Stimulated activated naive CD8-positive, alpha-beta T cell treated with anti-CD3 and anti-CD28 coated beads, Interleukin-15, Interleukin-2, amounts not matched to agents 100 U/mL and 50 U/mL, for 24 hours (primary cell): Measurements from ENCODE around the gene SLC22A12.
"Not testable (repeated sequence)": the region's sequence is repeated elsewhere in the genome, so short reads cannot be mapped to it uniquely, and the experiment has no call there.

ENCODE experiments used
- ATAC-seq: fragments of 150-1000 bp; cut with Tn5 transposase; one replicate; pipeline ENCODE4 v1.10.0; 2021
- DNase-seq: peaks from one replicate; pipeline ENCODE4 v3.0.0; 2021

Gene SLC22A12

GRCh38 chr11:64588701-64589100 is 2.3 kb upstream of the SLC22A12 start:
- no peak for DNase-seq
- no peak for ATAC-seq

DNA sequence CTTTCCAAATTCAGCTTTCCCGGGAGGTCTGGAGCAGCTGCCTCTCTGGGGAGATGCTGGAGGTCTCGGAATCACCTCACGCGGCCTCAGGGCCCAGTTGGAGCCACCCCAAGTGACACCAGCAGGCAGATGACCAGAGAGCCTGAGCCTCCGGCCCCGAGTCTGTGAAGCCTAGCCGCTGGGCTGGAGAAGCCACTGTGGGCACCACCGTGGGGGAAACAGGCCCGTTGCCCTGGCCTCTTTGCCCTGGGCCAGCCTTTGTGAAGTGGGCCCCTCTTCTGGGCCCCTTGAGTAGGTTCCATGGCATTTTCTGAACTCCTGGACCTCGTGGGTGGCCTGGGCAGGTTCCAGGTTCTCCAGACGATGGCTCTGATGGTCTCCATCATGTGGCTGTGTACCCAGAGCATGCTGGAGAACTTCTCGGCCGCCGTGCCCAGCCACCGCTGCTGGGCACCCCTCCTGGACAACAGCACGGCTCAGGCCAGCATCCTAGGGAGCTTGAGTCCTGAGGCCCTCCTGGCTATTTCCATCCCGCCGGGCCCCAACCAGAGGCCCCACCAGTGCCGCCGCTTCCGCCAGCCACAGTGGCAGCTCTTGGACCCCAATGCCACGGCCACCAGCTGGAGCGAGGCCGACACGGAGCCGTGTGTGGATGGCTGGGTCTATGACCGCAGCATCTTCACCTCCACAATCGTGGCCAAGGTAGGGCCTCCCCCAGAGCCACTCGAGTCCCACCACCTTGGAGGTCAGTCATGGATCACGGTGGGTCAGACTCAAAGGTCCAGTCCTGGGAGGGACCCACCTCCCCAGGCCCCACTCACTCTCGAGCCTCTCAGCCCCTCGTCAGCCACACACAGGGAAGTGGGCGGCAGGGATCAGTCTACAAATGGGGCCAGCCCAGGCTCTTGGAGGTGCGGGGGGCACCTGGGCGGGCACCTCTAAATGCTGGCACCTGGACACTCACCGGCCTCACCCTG is 525 bp downstream of the SLC22A12 start:
- DNase-seq: no peak
- ATAC-seq: no peak

DNA sequence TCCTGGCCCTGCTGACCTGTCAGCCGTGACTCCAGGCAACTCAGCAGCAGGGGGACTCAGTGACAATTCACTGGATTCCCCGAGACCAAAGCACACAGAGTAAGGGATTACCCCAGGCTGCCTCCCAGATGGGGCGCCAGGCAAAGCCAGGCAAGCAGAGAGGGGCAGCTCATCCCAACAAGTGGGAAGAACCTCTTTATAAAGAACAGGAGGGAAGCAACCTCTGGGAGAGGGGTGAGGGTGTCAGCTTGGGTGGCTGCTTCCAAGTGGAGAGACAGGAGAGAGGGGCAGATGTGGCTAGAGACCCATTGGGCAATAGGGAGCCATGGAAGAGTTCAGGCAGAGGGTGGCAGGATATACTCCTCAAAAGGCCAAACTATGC is 1.2 kb downstream of the SLC22A12 start:
- ATAC-seq: no peak
- no peak for DNase-seq

GRCh38 chr11:64592656-64593055 is 1.6 kb downstream of the SLC22A12 start:
- DNase-seq (no peak), ATAC-seq (no peak)

DNA sequence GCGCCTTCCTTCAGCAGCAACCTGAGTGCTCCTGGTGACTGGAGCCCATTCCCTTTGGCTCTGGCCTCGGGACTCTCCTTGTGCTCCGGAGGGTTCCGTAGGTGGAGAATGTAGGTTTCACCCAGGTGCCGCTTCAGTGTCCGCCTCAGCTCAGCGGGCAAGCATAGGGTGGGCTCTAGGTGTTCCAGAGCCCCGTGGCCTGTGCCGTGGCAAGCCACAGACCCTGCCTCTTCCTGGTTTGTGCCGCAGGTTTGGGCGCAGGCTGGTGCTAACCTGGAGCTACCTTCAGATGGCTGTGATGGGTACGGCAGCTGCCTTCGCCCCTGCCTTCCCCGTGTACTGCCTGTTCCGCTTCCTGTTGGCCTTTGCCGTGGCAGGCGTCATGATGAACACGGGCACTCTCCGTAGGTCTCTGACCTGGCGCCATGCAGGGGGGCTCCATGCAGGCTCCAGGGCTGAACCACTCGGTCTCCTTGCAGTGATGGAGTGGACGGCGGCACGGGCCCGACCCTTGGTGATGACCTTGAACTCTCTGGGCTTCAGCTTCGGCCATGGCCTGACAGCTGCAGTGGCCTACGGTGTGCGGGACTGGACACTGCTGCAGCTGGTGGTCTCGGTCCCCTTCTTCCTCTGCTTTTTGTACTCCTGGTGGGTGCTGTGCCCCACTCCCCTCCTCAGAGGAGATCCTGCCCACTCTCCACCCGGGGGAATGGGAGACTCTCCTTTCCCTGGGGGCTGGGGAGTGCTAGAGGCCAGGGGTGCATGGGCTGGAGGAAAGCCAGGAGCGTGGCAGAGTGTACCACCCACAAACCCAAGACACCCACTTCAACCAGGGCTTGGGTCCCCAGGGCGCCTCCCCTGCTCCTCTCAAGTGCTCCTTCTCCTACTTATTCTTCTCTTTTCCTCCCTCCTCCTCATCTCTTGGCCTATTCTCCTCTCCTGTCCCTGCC is 2.4 kb downstream of the SLC22A12 start:
- DNase-seq: no peak
- ATAC-seq: no peak

DNA sequence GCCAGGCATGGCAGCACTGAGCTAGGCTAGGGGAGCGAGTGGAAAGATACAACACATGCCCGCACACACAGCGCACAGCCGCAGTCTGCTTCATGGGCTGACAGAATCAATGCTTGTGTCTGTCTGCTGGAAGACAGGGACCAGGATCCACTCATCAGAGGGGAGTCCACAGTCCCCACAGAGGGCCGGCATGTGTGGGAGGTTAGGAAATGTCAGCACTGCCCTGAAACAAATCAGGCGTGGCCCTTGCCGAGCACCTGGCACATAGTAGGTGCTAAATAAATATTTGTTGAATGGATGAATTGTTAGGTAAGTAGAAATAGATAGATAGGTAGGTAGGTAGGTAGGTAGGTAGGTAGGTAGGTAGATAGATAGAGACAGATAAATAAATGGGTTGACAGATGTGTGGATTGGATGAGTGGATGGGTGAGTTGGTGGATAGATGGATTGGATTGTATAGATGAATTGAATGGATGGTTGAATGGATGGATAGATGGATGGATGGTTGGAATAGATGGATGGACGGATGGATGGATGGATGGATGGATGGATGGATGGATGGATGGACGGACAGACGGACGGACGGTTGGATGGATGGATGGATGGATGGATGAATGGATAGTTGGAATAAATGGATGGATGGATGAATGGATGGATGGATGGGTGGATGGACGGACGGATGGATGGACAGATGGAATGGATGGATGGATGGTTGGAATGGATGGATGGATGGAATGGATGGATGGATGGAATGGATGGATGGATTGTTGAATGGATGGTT is 3.3 kb downstream of the SLC22A12 start:
- ATAC-seq (no peak), DNase-seq (no peak)

- DNase-seq, ATAC-seq: not testable (repeated sequence)
Measured at GRCh38 chr11:64595922-64596321, 4.9 kb downstream of the SLC22A12 start.

DNA sequence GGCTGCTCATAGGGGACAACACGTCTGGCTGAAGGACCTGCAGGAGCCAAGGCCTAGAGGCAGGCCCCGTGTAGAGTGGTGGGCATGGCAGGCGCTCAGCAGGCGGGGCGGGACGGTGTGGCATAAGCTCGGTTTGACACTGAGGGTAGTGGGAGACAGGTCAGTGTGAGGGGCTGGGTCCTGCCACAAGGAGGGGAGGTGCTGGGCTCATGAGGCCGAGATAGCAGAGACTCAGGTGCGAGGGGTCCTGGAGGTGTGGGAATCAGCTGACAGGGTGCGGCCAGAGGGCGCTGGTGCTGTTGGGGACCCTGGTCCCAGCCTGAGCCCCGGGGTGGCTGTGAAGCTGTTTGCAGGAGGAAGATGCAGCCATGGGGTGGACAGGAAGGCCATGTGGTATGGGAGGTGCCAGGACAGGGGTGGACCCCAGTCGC is 6.7 kb downstream of the SLC22A12 start:
- no peak for ATAC-seq
- no peak for DNase-seq

DNA sequence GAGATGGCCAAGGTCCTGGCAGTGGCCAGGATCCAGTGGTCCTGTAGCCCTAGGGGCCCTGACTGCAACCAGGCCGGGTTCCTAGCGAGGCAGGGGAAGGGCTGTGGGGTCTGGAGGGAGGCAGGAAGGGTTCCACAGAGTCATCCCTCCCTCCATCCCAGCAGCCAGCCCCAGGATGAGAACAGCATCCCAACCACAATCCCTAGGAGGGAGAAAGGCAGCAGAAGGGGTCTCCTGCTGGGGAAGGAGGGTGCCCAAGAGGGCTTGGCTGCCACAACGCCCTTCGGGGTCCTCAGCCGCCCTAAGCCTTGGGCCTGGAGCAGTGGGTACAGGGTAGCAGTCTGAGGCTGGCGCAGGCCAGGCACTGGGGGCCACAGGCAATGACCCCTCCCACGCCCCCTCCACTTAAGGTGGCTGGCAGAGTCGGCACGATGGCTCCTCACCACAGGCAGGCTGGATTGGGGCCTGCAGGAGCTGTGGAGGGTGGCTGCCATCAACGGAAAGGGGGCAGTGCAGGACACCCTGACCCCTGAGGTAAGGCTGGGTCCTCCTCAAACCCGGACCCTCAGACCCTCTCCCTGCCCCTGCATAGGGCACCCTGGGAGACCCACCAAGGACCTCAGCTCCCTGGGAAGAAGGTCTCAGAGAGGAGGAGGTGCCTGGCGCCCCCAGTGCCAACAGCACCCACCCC is 7.2 kb downstream of the SLC22A12 start:
- ATAC-seq: no peak
- no peak for DNase-seq

GRCh38 chr11:64598797-64599697 is 8.0 kb downstream of the SLC22A12 start:
- no peak for ATAC-seq
- DNase-seq: no peak

- no peak for ATAC-seq
- no peak for DNase-seq
Measured at GRCh38 chr11:64599698-64600211, 8.7 kb downstream of the SLC22A12 start.

GRCh38 chr11:64600281-64600992 is 9.4 kb downstream of the SLC22A12 start:
- ATAC-seq (no peak), DNase-seq (no peak)

DNA sequence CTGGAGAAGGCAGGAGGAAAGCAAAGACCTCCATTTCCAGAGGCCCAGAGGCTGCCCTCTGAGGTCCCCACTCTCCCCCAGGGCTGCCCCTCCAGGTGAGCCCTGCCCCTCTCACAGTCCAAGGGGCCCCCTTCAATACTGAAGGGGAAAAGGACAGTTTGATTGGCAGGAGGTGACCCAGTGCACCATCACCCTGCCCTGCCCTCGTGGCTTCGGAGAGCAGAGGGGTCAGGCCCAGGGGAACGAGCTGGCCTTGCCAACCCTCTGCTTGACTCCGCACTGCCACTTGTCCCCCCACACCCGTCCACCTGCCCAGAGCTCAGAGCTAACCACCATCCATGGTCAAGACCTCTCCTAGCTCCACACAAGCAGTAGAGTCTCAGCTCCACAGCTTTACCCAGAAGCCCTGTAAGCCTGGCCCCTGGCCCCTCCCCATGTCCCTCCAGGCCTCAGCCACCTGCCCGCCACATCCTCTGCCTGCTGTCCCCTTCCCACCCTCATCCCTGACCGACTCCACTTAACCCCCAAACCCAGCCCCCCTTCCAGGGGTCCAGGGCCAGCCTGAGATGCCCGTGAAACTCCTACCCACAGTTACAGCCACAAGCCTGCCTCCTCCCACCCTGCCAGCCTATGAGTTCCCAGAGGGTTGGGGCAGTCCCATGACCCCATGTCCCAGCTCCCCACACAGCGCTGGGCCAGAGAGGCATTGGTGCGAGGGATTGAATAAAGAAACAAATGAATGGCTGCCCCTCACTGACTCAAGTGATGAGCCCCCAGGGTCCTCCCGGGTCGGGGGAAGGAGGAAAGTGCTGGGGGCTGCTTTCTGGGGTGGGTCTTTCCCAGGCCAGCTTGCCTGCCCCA is 10.8 kb downstream of the SLC22A12 start:
- DNase-seq: no peak
- ATAC-seq: no peak

GRCh38 chr11:64602466-64603070 is 11.5 kb downstream of the SLC22A12 start:
- DNase-seq (no peak), ATAC-seq (no peak)

GRCh38 chr11:64603411-64604110 is 12.5 kb downstream of the SLC22A12 start:
- DNase-seq (no peak), ATAC-seq (no peak)

GRCh38 chr11:64604458-64605243 is 13.6 kb downstream of the SLC22A12 start:
- no peak for DNase-seq
- ATAC-seq: no peak

GRCh38 chr11:64605244-64605560 is 14.2 kb downstream of the SLC22A12 start:
- ATAC-seq: no peak
- DNase-seq: no peak
